Measurements from ENCODE around the gene ARPP21. TPM values are rescaled to one million over a fixed set of nuclear protein-coding genes. Genes with fewer than 3 reads are reported as not detected.

Gene ARPP21
- total and polyA plus RNA-seq, 9 donors = not detected

- Histone ChIP-seq H3K4me3 (no peak overlapping the region), H3K9me3 (no peaks in the 10 kb centered on the region), H3K4me1 (ENCODE audit: insufficient read depth) (no peaks in the 10 kb centered on the region), H3K27me3 (no peaks in the 10 kb centered on the region), H3K36me3 (no peaks in the 10 kb centered on the region), H3K27ac (no peak overlapping the region)
- DNase-seq = no peak
- intact Hi-C loops (cut with DNase I) = no loop called here
- 84 to 93% (median 93%) methylated on average over 3 of the region's 3 CpGs for WGBS, 3 donors
- TF ChIP-seq POLR2A (IDR thresholded peaks at IDR 0.05) = no peak
- TF ChIP-seq, protein P1, sequence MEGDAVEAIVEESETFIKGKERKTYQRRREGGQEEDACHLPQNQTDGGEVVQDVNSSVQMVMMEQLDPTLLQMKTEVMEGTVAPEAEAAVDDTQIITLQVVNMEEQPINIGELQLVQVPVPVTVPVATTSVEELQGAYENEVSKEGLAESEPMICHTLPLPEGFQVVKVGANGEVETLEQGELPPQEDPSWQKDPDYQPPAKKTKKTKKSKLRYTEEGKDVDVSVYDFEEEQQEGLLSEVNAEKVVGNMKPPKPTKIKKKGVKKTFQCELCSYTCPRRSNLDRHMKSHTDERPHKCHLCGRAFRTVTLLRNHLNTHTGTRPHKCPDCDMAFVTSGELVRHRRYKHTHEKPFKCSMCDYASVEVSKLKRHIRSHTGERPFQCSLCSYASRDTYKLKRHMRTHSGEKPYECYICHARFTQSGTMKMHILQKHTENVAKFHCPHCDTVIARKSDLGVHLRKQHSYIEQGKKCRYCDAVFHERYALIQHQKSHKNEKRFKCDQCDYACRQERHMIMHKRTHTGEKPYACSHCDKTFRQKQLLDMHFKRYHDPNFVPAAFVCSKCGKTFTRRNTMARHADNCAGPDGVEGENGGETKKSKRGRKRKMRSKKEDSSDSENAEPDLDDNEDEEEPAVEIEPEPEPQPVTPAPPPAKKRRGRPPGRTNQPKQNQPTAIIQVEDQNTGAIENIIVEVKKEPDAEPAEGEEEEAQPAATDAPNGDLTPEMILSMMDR (IDR thresholded peaks at IDR 0.05) = no peak
- no peak for TF ChIP-seq EP300 (IDR thresholded peaks at IDR 0.05)
Measured at GRCh38 chr3:35685153-35685552, 45.8 kb downstream of the ARPP21 start.

- Histone ChIP-seq H3K27me3 (no peaks in the 10 kb centered on the region), H3K9me3 (no peaks in the 10 kb centered on the region), H3K4me1 (ENCODE audit: insufficient read depth) (no peaks in the 10 kb centered on the region), H3K27ac (no peak overlapping the region), H3K4me3 (no peak overlapping the region), H3K36me3 (no peaks in the 10 kb centered on the region)
- DNase-seq = no peak
- intact Hi-C loops (cut with DNase I) = no loop called here
- WGBS, 3 donors = 68 to 74% (median 68%) methylated on average over 3 of the region's 3 CpGs
- no peak for TF ChIP-seq POLR2A (IDR thresholded peaks at IDR 0.05)
- TF ChIP-seq, protein P1 (IDR thresholded peaks at IDR 0.05) = no peak
- TF ChIP-seq EP300 (IDR thresholded peaks at IDR 0.05) = no peak
Measured at GRCh38 chr3:35688826-35689225, 49.5 kb downstream of the ARPP21 start.

GRCh38 chr3:35690271-35690670 lies 50.9 kb downstream of the ARPP21 start:
- Histone ChIP-seq H3K27ac (no peak overlapping the region), H3K27me3 (no peaks in the 10 kb centered on the region), H3K36me3 (no peaks in the 10 kb centered on the region), H3K9me3 (no peaks in the 10 kb centered on the region), H3K4me1 (ENCODE audit: insufficient read depth) (no peaks in the 10 kb centered on the region), H3K4me3 (no peak overlapping the region)
- intact Hi-C loops (cut with DNase I) = no loop called here
- no peak for DNase-seq
- TF ChIP-seq EP300 (IDR thresholded peaks at IDR 0.05) (no peak), POLR2A (IDR thresholded peaks at IDR 0.05) (no peak)
- TF ChIP-seq, protein P1 (IDR thresholded peaks at IDR 0.05) = no peak
- 58 to 69% (median 63%) methylated on average over 4 of the region's 4 CpGs for WGBS, 3 donors

- no peak overlapping the region for H3K27ac ChIP-seq
- no peak overlapping the region for H3K4me3 ChIP-seq
- no peak for DNase-seq
- no peaks in the 10 kb centered on the region for H3K9me3 ChIP-seq
- no peaks in the 10 kb centered on the region for H3K36me3 ChIP-seq
- intact Hi-C loops (cut with DNase I) = loop anchor here in 1 of 4 donors (10.0 kb wide), 1 partner anchor 631 kb away; no protein-coding TSS in a partner anchor
- H3K27me3 ChIP-seq = no peaks in the 10 kb centered on the region
- TF ChIP-seq, protein P1 (IDR thresholded peaks at IDR 0.05) = no peak
- TF ChIP-seq POLR2A (IDR thresholded peaks at IDR 0.05) (no peak), EP300 (IDR thresholded peaks at IDR 0.05) (no peak)
- 35 to 45% (median 39%) methylated on average over 3 of the region's 3 CpGs for WGBS, 3 donors
- no peaks in the 10 kb centered on the region for H3K4me1 ChIP-seq (ENCODE audit: insufficient read depth)
Measured at GRCh38 chr3:35705904-35706303, 66.6 kb downstream of the ARPP21 start.
